Type B pancreatic cell (in vitro differentiated cells): Measurements from ENCODE around the gene TNFRSF19. TPM values are rescaled to one million over a fixed set of nuclear protein-coding genes. Genes with fewer than 3 reads are reported as not detected.

ENCODE experiments used
- DNase-seq: peaks from one replicate; pipeline ENCODE4 v3.0.0; 2021; ENCODE audit warnings: mixed read lengths; ENCODE audit not compliant: unreplicated experiment; ENCODE audit errors: extremely low spot score
- H3K27ac Mint-ChIP-seq: 2 replicates; pipeline ENCODE4 v1.8.0; 2021; ENCODE audit warnings: mild to moderate bottlenecking, mixed read lengths
- H3K27me3 Mint-ChIP-seq: 2 replicates; pipeline ENCODE4 v1.8.0; 2021; ENCODE audit warnings: mixed read lengths
- H3K36me3 Mint-ChIP-seq: 2 replicates; pipeline ENCODE4 v1.8.0; 2021; ENCODE audit warnings: mixed read lengths
- H3K4me1 Mint-ChIP-seq: one replicate; pipeline ENCODE4 v1.8.0; 2021; ENCODE audit warnings: mixed read lengths; ENCODE audit not compliant: unreplicated experiment
- H3K4me3 Mint-ChIP-seq: 2 replicates; pipeline ENCODE4 v1.8.0; 2021; ENCODE audit warnings: mild to moderate bottlenecking, mixed read lengths
- H3K9me3 Mint-ChIP-seq: 2 replicates; pipeline ENCODE4 v1.8.0; 2021; ENCODE audit warnings: mixed read lengths
- CTCF ChIP-seq: fragments of 200-600 bp; sonication (generic); conservative IDR thresholded peaks from 2 replicates; pipeline ENCODE4 v1.5.0; 2021; ENCODE audit warnings: antibody characterized with exemption, mild to moderate bottlenecking
- total RNA-seq: library from RNA; stranded (reverse); gene quantifications from 2 replicates; pipeline ENCODE4 v1.2.1, GENCODE V29; 2021; ENCODE audit warnings: low replicate concordance

TNFRSF19 gene
- total RNA-seq, 1 donor from 2014 or later = 64.4 TPM

- DNase-seq = no peak
- peak; percentile 54 for TF ChIP-seq CTCF
- H3K9me3 Mint-ChIP-seq = no peaks in the 10 kb centered on the region
- peak overlapping the region; percentile 80 for H3K27ac Mint-ChIP-seq
- no peaks in the 10 kb centered on the region for H3K27me3 Mint-ChIP-seq
- H3K4me1 Mint-ChIP-seq = peaks cover 33% of the 10 kb centered on the region
- no peaks in the 10 kb centered on the region for H3K36me3 Mint-ChIP-seq
- peak overlapping the region; percentile 88 for H3K4me3 Mint-ChIP-seq
Observed at GRCh38 chr13:23570921-23571315, 706 bp downstream of the TNFRSF19 start.

DNA sequence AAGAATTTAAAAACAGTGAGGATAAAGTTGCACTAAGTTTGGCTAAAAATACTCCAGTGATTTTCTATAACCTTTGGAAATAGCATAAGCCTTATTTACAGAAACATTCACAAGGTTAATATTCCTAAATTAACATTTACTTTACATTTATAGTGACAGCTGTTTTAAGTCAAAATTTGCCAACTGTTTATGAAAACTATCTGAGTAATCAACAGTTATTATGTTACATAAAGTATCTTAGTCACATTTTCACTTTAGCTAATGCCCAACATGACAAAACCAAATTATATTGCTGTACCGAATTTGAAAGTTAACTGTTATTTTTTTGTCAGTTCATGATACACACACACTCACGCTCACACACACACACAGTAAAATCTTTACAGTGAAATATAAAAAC lies 1.2 kb downstream of the TNFRSF19 start:
- Mint-ChIP-seq H3K9me3 (no peaks in the 10 kb centered on the region), H3K27ac (peak overlapping the region; percentile 80), H3K36me3 (no peaks in the 10 kb centered on the region), H3K4me3 (peak overlapping the region; percentile 88), H3K27me3 (no peaks in the 10 kb centered on the region), H3K4me1 (peaks cover 33% of the 10 kb centered on the region)
- DNase-seq = no peak
- TF ChIP-seq CTCF = no peak

- Mint-ChIP-seq H3K27me3 (no peaks in the 10 kb centered on the region), H3K4me1 (peaks cover 41% of the 10 kb centered on the region), H3K9me3 (no peaks in the 10 kb centered on the region), H3K4me3 (peak overlapping the region; percentile 88), H3K27ac (no peak overlapping the region), H3K36me3 (peaks cover 5% of the 10 kb centered on the region)
- TF ChIP-seq CTCF = no peak
- no peak for DNase-seq
Observed at GRCh38 chr13:23572836-23573235, 2.6 kb downstream of the TNFRSF19 start.

DNA sequence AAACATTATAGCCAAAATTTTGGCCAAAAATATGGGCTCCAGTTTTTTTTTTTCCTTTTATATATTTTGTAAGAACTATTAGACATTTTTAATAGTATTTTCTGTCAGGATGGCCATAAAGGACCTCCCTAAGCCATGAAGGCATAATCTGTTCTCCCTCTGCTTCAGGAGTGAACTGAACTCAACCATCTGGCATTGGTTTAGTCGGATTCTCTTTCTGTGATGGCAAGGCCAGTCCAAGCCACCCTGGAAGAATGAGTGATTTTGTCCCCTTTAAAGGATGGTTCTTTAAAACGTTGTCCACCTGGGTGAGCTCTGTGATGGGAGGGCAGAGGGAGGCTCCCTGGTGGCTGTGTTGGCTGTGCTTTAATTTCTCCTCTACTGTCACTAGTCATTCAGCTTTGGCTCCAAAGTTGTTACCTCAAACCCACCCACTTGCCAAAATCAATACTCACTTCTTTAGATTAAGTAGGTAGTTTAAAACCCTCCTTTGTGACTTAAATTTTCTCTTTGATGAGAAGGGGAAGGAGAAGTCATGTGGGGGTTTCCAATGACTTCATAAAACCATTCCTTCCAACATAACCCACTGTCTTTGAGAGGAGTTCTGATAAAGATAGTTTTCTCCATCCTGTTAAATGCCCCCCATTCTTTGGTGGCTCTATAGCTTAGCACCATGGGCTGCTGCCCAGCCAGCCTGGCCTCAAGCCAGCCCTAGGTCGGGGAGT lies 4.4 kb downstream of the TNFRSF19 start:
- TF ChIP-seq CTCF = no peak

DNA sequence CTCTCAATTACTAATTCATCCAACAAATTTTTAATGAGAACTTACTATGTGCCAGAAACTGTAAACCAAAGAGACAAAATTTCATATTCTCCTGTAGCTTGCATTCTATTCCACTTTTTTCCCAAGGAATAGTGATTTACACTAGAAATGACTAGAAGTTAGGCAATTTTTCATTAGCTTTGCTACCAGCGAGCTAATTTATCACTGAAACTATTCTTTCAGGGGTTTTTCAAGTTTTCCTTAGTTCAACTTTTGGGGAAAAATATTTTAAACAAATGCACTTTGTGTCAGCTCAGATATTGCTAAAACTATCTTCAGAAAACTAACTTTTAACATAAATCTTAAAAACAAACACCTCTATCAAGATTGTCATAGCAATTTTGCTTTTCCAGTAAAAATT lies 5.4 kb downstream of the TNFRSF19 start:
- no peak for TF ChIP-seq CTCF
- H3K27ac Mint-ChIP-seq = no peak overlapping the region
- H3K27me3 Mint-ChIP-seq = no peaks in the 10 kb centered on the region
- peaks cover 8% of the 10 kb centered on the region for H3K36me3 Mint-ChIP-seq
- no peak overlapping the region for H3K4me3 Mint-ChIP-seq
- H3K9me3 Mint-ChIP-seq = no peaks in the 10 kb centered on the region
- peaks cover 36% of the 10 kb centered on the region for H3K4me1 Mint-ChIP-seq
- DNase-seq = no peak

More for the DNA sequence above, 4.4 kb downstream of the TNFRSF19 start:
- no peak for DNase-seq
- no peaks in the 10 kb centered on the region for H3K27me3 Mint-ChIP-seq
- peaks cover 8% of the 10 kb centered on the region for H3K36me3 Mint-ChIP-seq
- peaks cover 39% of the 10 kb centered on the region for H3K4me1 Mint-ChIP-seq
- H3K27ac Mint-ChIP-seq = no peak overlapping the region
- peak overlapping the region; percentile 57 for H3K4me3 Mint-ChIP-seq
- no peaks in the 10 kb centered on the region for H3K9me3 Mint-ChIP-seq
